Limb (tissue), 2 donors: ENCODE results near the gene COL5A1.
"Not testable (repeated sequence)": the region's sequence is repeated elsewhere in the genome, so short reads cannot be mapped to it uniquely, and the experiment has no call there.

Source experiments
- DNase-seq, 2 donors: peaks; one replicate each; pipeline ENCODE4 v3.0.0-alpha.2; 2016; ENCODE audit errors: extremely low spot score in 2 of 2

Gene COL5A1

DNA sequence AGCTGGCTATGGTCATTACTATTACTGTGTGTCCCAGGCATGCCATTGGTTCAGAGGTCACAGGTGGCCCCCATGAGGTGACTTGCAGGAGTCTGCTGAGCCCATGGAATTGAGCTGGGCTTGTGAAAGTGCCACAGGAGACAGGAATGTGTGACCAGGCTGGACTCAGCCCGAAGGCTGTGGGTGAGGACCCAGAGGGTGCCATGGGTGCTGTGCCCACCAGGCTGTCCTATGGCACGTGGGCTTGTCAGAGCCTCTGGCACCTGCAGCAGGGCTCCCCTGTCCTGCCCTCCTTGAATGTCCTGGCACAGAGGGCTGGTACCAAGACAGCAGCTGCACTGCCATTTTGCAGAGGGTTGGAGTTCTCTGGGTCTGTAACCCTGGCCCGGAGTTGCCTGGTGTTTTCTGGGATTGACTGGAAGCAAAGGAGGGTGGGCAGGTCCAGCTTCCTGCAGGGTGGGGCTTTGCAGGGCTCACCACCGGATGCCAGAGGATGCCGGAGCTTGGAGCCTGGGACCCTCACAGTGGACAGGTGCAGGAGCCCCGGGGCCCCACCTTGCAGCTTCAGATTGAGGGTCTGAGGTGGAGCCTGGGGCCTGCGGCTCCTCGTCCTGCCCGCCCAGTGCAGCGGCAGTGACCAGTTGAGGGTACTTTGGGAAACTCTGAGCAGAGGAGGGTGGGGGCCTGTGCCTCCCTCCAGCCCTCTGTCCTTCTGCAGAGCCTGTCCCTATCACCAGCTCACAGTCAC, 14.2 kb downstream of the COL5A1 start:
- no peak for DNase-seq

DNA sequence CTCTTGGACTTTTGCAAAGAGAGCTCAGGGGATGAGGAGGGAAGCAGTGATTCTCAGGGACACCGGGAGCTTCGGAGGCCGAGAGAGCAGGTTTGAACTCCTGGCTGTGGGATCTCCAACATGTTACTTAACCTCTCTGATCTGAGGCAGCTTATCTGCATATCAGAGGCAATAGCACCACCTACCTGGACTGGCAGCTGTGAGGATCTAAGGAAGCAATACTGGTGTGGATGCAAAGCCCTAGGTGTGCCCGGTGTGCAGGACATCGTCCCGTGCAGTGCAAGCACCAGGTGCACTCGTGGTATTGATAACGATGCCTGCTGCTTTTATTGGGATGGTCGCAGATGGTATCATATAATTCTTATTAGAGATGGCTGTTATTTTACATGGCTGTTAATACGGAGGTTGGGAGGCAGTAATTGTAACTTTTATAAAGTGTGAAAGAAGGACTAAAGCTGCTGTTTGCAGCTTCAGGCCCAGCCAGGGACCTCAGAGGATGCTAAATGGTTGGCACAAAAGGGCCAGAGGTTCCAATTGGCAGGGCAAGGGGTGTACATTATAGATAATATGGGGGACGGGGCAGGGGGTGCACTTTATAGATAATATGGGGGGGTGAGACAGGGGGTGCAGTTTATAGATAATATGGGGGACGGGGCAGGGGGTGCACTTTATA, 14.9 kb downstream of the COL5A1 start:
- no peak for DNase-seq

DNA sequence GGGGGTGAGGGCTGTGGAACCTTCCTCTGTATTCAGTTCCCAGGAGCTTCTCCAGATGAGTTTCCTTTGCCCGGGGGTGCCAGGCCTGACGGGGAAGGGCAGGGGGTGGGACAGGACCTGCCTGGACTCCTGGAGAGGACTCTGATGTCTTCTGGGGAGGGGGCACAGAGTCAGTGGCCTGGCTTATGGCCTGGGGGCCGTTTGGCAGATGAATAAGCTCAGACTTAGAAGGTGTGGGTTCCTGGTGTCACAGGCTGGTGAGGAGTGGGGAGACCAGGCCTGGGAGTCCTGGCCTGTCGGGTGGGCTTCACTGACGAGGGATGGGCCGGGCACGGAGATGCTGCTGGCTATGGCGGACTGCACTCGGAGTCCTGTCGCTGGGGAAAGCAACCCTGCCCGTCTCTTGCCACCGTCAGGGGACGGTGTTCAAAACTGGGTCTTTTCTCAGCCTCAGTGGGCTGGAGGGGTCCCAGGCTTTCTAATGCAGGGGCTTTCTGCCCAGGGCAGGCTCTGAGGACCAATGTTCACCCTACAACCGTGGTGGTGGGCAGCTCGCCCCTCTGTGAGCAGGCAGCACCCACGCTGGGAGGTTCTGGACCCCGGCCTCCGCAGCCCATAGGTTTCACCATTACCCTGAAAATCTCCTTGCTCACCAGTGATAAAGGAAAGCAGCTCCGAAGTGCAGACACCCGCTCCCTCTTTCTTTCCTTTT, 16.2 kb downstream of the COL5A1 start:
- DNase-seq = no peak

DNA sequence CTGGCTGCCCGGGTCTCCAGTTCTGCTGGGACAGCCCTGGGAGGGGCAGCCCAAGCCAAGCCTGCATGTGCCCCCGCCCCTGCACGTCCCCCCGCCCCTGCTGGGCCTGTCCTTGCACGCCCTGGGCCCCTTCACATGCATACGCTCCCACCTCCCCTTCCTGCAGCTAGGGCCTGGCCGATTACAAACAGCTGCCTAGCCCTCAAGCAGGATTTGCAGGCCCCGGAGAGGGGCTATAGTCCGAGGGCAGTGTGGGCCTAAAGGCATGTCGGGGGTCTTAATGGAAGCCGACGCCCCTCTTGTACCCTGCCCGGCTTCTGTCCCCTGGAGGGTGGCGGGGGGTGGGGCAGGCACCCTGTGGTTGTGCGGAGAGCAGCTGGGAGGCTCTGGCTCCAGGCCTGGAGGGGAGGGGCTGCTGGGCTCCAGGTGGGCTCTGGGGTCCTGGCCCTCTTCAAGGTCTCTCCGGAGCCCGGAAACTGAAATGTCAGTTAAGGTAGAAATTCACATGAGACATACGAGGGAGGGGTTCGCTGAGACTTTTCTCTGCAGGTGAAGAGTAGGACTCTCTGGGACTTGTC, 16.9 kb downstream of the COL5A1 start:
- no peak for DNase-seq

DNA sequence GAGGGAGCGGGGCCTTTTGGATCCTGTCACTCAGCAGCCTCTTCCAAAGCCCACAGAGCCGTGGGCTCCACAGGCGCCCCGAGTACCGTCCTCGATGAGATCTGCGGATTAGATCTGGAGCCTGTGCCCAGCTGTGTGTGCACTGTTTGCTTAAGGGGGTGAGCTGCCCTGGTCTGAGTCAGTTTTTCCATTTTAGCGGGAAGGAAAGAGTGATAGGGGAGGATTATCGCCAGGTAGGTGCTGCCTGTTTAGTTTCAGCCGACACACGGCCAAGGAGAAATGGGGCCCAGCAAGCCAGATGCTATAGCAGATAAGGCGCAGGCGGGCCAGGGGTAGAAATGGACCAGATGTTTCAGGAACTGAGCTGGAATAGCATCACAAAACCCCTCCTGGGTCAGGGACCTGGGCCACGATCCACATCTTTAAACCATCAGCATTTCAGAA, 18.1 kb downstream of the COL5A1 start:
- no peak for DNase-seq

DNA sequence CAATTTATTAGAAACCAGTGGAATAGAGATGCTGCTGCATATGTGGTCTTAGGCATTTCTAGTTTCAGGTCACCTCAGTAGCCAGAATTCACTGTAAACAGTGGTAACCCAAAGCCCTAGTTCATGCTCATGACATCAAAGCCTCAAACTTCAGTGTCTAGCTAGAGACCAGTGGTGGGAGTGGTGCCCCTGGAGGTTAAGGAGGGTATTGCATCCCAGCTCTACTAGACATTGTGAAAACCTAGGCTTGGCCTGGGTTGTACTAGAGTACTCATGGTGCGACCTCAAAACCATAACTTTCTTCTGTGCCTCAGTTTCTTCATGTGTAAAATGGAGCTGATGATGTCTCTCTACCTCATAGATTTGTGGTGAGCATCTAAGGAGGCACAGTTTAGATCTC, 18.8 kb downstream of the COL5A1 start:
- no peak for DNase-seq

DNA sequence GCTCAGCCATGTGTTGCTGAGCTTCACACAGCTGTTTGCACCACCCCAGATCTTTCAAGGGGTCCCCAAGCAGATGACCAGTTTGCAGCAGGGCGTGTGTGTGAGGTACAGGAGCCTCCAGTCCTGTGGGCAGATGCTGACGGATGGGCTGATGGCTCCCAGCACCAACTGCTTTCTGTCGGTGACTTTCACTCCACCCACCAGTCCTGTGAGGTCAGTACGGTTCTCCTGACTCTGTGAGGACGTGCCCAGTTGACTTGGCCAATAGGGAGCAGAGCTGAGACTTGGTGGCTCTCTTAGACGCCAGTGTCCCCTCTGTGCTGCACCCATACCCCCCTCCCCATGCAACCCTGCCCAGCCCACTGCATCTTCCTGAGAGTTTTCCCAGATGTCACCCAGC, 19.7 kb downstream of the COL5A1 start:
- no peak for DNase-seq

DNA sequence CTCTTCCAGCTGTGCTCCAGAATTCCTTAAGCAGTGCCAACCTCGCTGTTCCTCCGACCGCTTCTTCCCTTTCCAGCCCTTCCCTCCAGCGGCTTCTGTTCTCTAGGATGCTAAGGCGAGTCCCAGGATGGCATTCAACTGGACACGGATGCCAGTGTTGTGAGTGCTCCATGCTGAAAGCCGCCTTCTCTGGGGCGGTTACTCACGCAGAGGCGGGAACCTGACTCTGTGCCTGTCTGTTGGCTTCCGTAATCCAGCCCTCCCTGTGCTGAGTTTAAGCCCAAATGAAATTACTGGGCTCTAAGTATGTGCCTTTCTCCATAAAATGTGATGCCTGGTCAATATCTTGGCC, 20.2 kb downstream of the COL5A1 start:
- DNase-seq = no peak

DNA sequence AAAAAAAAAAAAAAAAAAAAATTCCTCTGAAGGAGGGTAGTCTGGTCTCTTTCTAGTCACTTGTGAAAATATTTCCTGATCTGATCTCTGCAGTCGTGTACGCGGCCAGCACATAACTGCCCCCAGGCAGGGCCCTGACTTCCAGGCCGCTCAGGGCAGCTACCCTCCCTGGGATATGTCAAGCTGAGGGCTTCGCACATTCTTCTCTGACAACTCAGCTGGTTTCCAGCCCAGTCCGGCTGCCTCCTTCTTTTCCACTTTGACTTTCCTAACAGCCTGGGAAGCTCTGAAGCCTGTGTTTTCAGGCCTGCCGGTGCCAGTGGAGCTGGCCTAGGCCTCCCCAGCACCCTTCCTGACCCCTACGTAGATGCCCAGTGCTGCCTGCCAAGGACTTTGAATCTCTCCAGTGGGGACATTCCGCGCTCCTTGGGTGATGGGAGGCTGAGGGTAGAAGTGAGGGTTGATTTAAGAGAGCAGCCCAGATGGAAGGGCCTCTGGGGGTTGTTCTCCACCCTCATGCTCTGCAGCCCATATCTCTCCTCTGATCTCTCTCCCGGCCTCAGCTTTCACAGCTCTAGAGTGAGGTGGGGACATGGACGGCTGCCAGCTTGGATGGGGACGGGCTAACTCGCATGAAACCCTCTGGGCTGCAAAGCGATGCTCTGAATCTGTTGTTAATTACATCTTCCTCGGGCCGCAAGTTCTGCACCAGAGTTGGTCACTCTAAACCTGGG, 20.7 kb downstream of the COL5A1 start:
- peak; percentile 56 to 65 for DNase-seq

DNA sequence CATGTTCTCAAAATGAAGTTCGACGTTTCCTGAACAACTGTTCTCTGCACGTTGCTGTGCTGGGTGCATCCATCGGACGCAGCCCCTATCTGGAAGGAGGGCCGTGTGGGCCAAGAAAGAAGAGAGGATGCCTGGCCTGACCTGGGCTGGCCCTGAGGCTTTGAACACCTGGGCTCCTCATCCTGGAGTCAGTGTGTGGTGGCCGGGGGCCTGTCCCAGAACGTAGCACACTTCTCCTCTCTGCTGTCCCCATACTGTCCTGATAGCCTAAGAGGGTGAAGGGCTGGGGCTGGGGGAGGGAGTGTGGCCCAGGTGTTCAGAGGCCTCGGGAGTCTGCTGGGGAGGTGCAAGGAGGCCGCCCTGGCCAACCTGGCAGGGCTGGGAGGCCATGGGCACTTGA, 21.5 kb downstream of the COL5A1 start:
- no peak for DNase-seq

DNA sequence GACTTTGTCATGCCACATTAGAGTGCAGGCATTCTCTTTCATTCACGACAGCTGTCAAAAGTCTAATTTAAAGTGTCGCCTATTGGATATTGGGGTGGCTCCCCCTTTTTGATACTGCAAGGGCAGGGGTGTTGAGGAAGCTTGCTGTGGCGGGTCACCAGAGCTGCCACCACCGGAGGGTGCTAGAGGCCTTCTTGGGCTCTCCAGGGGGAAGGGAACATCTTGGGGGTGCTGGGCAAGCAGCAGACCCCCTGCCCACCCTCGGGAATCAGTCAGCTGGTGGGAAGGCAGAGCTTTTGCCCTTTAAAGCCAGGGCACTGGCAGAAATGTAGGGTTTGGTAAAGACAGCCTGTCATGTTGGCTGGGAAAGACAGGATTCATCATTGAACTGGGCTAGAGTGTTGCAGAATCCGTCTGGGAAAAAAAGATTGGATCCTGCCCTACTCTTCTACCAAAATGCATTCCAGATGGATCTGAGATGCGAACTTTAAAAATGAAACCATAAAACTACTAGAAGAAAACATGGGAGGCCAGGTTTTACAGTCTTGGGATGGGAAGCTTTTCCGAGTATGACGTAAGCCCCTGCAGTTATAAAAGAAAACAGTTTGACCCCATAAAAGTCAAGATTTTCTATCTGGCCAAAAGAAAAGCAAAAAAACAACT, 22.3 kb downstream of the COL5A1 start:
- no peak for DNase-seq

DNA sequence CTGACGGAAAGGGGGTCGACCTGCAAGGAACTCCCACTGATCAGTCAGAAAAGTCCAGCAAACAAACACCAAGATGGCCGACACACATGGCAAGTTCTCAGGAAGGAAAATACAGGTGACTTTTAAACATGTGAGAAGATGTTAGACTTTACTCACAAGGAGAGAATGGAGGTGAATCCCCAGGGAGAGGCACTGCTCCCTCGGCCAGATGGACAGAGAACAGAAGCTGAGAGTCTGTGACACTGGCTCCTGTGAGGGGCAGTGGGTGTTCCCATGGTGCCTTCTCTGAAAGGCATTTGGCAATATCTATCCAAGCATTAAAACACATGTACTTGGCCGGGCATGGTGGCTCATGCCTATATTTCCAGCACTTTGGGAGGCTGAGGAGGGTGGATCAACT, 22.8 kb downstream of the COL5A1 start:
- DNase-seq = no peak

DNA sequence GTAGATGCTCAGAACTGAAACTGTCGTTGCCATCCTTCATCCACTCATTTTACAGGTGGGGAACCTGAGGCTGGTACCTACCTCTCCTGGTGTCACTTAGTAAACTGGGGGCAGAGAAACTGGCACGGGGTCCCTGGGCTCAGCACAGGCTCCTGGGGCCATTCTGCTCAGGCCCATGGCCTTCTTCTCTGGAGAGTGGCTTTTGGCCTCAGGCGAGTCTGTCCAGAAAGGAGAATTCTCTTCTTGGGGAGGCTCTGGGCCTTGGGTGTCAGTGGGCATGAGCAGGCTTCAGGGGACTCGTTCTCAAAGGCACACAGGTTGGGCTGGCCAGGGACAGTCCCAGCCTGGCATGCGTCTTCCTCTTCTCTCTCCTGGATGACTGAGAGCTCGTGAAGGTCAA, 24.6 kb downstream of the COL5A1 start:
- DNase-seq = no peak

DNA sequence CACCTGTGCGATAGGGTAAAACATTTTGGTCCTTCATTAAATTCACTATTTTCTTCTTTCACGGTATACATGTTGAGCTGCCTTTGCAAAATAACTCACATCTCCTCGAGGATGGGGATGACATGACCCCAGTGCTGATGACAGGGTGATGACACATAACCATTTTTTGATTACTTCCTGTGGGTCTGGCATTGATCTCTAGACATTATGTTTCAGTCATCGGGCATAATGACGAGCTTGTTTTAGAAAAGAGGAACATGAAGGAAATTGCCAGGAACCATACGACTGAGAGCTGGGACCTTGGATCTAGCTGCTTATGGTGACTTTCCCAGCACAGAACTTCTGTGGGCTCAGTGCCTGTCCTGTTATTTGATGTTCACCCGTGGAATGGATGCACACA, 25.2 kb downstream of the COL5A1 start:
- DNase-seq = no peak

DNA sequence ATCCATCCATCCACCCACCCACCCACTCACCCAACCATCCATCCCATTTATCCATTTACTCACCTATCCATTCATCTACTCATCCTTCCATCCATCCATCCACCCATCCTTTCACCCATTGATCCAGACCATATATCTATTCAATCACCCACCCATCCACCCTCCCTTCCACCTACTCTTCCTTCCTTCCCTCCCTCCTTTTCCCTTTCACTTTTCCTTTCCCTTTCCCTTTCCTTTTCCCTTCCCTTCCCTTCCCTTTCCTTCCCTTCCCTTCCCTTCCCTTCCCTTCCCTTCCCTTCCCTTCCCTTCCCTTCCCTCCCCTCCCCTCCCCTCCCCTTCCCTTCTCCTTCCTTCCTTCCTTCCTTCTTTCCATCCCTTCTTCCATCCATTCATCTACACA, 27.4 kb downstream of the COL5A1 start:
- DNase-seq = not testable (repeated sequence)

DNA sequence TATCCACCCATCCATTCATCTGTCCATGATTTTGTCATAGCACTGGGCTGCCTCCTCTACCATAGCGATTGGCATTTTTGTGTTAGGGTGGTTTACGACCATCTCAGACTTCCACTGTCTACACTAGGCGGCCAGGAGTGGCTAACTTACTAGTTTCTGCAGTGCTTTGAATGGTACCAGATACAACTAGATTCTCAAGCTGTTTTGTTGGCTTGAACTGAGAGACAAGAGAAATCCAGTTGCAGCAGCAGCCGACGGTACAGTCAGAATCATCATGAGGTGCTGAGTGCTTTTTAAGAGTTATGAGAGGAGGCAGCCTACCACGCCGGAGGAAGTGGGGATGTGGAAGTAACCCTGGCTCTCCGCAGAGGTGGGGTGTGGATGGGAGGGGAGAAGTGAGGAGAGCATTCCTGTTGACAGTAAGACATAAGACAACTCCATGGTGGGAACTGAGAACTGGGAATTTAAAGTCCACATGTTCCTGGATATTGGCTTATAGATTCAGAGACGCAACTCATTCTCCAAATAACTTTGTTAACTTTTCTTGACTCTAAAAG, 27.9 kb downstream of the COL5A1 start:
- no peak for DNase-seq

DNA sequence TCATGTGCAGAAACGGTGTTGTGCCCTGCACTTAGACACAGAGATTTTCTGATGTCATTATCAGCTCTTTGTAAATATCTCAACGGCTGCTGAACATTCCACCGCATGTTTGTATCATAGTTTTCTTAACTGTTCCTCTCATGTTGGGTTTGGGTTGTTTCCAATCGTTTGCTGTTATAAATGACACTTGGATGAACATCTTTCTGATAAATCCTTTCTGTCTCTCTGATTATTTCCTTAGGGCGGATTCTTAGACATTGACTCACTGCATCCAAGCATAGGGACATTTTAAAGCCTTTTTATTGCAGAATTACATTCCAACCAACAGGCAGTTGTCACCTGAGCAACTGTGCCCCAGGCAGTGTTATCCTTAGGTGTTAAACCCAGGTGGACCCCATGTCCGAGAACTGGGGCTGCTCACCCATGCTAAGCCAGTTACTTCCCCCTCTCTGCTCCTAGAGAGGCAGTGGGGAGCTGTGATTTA, 28.5 kb downstream of the COL5A1 start:
- no peak for DNase-seq

DNA sequence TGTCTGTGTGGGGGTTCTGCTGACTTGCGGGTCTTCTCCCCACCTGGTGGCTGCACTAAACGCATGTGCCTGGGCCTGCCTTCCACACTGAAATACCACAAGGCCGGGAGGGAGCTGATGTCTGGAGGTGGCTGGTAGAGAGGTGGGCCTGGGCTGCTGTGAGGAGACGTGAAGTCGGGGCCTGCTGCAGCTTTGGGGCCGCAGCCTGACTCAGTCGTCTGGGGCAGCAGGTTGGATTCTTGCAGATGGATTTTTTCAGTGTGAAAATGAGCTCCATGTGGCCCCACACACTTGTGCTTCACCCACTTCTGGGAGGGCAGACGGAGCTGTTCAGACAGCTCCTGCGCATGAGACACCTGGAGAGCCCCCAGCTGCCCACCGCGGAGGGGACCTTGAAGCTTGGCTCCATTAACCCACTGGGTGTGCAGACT, 29.3 kb downstream of the COL5A1 start:
- no peak for DNase-seq

DNA sequence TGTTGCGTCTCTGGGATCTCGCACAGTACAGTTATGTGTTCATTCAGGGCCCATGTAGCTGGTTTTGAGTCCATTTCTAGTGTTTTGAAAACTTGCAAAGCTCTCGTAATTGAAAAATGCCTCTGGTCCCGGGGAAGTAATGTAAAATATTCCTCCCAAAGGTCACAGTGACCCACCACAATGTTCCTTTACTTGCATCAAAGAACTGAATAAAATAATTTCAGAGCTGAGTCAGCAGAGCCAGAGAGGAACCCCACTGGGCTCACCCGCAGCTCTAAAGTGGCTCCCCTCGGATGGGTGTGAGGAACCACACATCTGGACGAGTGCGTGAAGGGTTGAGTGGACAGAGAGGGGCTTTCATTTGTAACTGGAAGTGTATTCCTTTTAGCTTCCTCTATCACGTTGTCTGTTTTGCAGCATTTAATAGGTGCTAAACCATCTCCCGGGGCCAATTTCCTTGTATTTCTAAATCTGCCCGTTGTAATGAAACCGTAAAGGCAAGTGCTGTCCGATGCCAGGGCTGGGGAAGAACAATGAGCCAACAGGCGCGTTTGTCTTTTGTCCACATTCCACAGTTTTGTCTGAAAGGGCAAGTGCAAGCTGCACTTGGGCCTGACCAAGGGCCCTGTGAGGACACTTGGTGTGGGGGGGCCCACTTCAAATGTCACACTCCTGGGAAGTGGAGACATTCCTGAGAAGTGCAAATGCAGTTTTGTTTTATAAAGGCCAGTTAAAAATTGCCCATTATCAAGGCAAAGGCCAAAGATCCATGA, 29.9 kb downstream of the COL5A1 start:
- no peak for DNase-seq

DNA sequence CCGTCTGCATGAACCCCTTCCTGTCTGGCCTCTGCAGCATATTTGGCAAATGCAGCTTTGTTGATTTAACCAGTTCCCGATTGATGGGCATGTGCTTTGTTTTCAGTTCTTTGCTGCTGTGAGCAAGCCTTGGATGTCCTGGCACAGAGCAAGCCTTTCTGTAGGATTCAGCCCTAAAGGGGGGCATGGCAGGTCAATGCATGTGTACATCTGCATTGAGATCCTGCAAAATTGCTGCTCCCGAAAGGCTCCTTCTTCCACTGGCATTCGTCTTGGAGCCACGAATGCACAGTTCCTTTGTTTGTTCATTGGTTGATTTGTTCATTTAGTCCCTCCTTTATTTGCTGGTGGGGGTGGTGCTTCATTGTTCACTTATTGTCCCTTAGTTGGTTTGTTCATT, 34.8 kb downstream of the COL5A1 start:
- DNase-seq = no peak
